Epithelial cell of umbilical artery (primary cell): ENCODE data around the gene MRAP. TPM values are rescaled to one million over a fixed set of nuclear protein-coding genes. Genes with fewer than 3 reads are reported as not detected.

ENCODE experiments used
- total RNA-seq: library from RNA; depleted of rRNA; stranded (reverse); fragments of >200 nt; gene quantifications from 2 replicates; pipeline ENCODE4 v1.2.3, GENCODE V29; 2014

MRAP gene
- total RNA-seq = not detected in 2 replicates

GRCh38 chr21:32298658-32299081 lies at the start of gene MRAP:
Gene MRAP (plus strand): TSS chr21:32298855. CDS start chr21:32298972, 117 bp downstream.

DNA sequence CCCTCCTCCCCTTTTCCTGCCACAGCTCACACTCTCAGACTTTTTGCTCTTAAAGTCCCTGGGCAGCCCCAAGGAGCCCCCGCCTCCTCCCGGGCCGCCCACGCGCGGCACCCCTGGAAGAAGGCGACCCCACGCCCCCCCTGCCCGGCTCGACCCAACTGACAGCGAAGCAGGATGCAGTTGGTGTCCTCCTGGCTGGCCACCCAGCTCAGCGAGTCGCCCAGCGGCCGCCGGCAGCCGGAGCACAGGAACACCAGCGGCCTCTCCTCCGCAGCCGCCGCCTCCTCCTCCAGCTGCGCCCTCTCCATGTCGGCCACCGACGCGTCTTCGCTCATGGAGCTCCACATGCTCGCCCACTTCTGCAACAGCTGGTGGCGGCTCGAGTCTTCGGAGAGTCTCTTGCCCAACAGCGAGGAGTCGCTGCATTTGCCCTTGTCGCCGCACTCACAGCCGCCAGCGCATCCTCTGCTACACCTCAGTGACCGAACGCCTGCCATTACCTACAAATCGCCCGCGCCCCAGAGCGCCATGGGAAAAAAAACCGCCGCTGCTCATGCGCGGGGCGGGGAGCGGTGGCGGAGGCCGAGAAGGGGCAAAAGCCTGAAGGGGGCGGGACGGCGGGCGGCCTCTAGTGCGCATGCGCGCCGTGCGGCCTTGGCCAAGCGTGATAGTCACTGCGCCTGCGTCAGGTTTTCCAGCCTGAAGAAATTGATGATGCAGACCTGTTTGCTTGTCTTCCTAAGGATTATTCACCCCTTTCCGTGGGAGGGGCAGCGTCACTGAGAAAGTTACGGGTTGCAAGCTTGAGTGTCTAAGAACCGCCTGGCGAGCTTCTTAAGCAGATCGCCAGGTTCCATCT lies 19.9 kb upstream of the MRAP start, which contains the start of gene MIS18A:
TSS of gene MIS18A (minus strand) at position 532 of the 859 bp plus-strand sequence. CDS start at position 497, 35 bp downstream.

Other genes starting within 250 kb of the MRAP start
- gene MIS18A, start 19.8 kb upstream of the MRAP start, total RNA-seq = 16.1 and 16.2 TPM in 2 replicates
- gene URB1, start 94.2 kb downstream of the MRAP start, total RNA-seq = 15.6 and 18.5 TPM in 2 replicates
- gene EVA1C, start 113.9 kb downstream of the MRAP start, total RNA-seq = 24.2 and 35.1 TPM in 2 replicates